GM19328 (cell line): Measurements from ENCODE around the gene LTB4R2.
A peak's percentile ranks its signal among the peaks of the same experiment; 100 is the strongest.

Experiments used
- ATAC-seq: cut with Tn5 transposase; IDR thresholded peaks from one replicate; pipeline ENCODE4 v1.9.1; 2021; ENCODE audit warnings: mild to moderate bottlenecking, moderate library complexity; ENCODE audit not compliant: unreplicated experiment

The LTB4R2 gene

DNA sequence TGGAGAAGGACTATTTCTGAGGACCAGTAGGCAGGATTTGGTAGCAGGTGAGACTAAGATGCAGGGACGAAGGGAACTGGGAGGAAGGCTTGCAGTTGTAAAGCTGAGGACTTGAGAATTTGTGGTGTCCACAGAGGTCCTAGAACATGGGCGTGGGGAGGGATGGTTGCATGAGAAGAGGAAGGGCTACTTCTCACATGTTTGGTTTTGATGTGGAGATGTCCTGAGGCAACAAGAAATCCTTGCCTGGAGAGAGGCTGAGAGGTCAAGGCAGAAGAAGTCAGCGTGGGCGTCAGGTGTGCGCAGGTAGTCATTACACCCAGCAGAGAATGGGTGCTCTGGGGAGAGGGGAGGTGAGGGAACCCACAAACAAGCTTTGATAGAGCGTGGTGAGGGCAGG is 32.9 kb upstream of the LTB4R2 start:
- no peak for ATAC-seq

DNA sequence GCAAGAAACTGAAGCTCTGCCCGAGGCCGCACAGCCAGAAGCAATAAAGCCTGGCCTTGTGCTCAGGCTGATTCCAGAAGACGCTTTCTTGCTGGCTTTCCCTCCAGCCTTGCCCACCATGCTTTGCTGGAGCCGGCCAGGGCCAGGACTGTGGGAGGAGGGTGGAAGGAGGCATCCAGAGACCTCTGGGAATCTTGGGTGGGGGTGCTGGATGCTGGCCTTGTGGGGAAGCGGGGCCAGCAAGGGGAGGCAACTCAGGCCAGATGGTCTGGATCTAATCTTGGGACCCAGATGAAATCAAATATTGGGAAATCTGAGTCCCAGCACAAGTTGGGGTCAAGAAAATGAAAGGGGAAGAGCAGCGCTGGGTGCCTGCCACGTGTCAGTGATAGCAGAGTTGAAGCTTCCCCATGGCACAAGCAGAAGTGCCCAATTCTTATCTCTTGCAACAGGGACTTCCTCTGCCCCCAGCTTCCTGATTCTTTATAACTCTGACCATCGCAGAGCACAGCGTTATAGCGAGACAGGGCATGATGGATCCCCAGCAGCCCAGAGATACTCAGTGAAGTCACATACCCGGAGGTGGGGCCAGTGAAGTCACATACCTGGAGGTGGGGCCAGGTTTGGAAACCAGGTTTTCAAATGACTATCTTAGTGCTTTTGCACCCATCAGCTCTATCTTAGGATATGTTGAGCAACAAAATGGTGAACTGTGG is 32.2 kb upstream of the LTB4R2 start:
- ATAC-seq: no peak

DNA sequence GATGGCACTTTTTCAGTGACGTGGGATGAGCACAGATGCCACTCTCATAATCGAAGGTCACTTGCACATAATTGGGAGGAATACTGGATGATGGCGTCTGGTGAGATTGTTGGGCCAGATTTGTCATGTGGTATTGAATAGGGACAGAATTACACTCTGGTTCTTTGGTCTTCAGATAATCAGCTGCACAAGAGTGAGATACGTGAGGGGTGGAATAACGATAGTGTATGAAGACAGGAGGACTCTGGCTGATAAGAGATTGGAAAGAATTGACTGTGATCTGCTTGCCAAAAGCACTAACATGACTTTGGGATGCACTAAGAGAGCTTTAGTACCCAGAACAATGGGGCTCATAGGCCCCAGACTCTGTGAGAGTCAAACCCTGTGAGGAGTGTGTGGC is 31.5 kb upstream of the LTB4R2 start:
- ATAC-seq: no peak

DNA sequence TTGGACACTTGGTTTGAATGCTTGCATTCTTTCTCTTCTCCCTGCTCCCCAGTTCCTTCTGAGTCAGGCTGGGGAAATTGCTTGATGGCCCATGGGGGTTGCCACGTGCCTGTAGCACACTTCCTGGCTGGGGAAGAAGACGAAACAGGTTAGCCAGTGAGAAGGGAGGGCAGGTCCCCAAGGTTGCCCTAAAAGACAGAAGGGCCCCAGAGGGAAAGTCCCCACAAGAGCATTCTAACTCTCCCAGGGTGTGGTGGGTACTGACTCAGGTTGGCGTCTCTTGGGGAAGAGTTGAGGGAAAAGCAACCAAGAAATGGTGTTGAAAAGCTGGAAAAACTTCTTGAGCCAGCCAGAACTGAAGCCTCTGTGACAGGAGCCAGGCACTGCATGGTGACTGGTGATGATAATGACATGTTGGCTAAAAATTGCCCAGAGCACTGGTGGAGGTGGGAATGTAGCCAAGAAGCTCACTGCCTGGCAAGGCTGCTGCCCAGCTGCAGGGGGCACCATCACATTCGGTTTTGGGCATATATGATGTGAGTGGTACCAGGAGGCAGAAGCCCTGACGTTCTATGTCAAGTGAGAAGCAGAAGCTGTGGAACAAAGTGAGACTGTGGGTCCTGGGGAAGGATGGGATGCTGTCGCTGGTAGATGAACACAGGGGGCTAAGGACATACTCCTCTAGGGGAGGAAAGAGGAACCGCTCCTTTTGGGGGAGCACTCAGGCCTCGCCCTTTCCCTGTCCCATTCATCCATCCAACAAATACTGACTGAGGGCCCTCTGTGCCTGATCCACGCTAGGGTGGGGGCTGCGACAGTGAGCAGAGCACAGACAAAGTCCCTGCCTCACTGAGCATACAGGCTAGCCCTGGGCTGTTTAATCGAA is 30.4 kb upstream of the LTB4R2 start:
- peak; percentile 52 for ATAC-seq

DNA sequence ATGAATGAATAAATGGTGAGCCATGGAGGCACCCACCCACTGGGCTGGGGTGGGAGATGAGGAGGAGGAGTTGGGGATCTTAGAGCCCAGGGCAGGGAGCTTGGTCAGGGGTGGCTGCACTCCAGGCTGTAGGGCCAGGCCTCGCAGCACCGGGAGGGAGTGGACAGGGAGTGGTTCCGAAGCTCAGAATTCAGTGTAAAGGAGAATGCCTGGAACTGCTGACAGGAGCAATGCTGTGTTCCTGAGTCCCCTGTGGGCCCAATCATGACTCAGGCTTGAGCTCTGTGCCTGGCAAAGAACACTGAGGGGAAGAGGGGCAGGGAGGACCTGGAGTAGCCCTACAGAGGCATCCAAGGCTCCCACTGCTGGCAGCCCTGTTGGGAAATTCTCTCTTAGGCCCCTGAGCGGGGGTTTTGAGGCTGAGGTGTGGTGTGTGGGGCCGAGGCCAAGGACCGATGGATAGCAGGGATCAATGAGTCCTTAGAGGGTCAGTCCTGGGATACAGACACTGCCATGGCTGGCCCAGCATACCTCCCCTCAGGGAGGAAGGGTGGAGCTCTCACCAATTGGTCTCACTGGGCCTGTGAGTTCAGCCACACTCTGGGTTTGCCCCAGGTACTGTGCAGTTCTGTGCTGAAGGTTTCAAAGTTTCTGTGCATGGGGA is 29.0 kb upstream of the LTB4R2 start:
- no peak for ATAC-seq

DNA sequence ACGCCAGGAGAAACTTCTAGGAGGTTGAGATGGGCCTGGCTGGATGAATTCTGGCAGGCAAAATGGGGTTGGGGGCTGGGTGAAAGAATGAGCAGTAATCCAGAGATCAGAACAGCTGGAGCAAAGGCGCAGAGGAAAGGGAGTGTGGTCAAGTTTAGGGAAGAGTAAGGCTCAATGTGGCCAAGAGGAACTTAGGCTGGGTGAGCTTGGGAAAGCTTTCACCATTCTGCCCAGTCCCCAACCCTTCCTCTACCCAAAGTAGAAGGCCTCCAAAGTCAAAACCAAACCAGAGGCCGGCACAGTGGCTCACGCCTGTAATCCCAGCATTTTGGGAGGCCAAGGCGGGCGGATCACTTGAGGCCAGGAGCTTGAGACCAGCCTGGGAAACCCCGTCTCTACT is 28.3 kb upstream of the LTB4R2 start:
- ATAC-seq: no peak

DNA sequence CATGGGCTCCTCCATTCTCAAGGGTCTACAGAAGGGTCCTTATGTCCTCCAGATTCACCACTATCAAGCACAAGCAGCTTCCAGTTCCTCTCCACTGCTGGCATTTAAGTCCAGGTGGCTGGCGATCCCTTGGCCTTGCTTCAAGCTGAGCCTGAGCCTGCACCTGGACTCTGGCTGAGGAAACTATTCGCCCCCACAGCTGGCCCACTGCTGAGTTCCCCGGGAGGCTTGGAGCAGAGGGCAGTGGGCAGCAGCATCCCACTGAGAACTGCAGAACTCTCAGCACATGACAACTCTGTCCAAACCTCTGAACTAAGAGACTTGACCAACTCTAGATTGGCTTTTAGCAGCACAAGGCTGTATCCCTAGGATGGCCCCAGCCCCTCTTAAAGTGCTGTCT is 27.2 kb upstream of the LTB4R2 start:
- ATAC-seq: no peak

DNA sequence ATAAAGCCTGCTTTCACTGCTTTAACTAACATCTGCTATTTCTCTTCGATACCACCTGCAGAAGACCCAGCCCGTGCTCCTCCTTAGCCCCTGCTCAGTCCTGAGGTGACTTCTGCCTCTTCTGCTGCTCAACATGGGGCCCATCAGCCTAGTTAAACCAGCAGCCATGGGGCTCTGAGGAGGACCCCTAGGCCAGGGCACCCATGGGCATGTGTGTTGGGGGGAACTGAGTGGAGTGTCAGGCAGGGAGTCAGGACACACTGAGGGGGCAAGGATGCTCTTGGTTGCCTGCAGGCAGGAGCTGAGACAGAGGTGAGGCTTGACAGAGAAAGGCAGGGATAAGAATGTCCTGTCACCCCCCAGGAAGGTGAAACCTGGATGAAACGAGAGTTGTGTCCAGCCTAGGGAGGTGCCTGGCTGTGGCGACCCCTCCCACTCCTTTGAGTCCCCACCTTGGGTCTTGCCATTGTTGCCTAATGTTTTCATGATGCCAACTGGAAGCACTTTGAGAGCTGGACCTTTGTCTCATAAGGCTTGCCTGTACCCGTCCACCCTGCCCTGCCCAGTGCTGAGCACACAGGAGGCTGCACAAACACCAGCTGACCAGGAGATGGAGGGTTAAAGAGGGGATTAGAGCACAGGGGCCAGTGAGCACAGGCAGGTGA is 26.0 kb upstream of the LTB4R2 start:
- no peak for ATAC-seq

DNA sequence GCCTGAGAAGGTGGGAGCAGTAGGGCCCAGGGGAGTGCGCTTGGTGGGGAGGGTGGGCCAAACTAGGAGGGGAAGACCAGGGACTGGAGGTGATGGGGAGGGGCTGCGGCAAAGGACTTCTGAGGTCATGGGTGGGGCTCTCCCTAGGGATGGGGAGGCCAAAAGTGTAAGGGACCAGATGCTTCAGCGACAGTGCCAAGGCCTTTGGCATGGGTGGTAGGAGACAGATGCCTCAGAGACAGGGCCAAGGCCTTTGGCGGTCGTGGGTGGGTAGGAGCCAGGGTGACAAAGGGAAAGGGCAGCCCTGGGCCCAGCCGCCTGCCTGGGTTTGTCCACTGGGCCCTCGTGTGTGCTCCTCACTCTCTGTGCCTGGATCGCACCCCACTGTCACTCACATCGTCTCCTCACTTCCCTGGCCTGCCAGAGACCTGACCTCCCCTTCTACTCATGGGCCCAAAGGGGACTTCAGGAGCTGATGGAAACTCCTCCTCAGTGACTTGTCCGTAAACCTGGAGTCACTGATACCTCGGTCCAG is 25.4 kb upstream of the LTB4R2 start:
- ATAC-seq: no peak

DNA sequence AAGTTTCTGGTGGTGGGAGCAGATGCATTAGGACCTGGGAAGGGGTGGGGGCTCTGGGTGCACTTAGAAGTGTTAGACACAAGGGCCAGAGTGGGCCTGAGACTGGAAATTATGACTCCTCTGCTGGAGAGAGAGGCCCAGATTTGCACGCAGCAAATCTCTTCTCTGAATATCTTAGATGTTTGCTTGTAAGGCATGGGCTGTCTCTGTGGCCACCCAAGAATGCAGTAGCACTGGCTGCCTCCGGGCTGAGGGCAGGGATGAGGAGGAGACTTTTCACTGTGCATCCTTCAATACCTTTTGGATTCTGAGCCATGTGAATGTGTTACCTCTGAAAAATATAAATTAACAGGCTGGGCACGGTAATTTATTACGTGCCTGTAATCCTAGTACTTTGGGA is 24.6 kb upstream of the LTB4R2 start:
- no peak for ATAC-seq

DNA sequence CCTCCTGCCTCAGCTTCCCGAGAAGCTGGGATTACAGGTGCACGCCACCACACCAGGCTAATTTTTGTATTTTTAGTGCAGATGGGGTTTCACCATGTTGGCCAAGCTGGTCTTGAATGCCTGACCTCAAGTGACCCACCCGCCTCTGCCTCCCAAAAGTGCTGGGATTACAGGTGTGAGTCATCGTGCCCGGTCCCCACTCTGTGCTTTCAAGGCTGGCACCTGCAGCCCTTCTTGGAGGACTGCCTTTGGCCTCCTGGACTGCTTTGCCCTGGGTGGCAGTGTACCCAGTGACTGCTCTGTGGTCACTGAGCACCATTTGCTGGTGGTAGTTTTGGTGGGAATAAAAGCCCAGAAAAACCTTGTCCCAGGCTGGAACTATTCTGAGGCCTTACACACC is 22.9 kb upstream of the LTB4R2 start:
- no peak for ATAC-seq

DNA sequence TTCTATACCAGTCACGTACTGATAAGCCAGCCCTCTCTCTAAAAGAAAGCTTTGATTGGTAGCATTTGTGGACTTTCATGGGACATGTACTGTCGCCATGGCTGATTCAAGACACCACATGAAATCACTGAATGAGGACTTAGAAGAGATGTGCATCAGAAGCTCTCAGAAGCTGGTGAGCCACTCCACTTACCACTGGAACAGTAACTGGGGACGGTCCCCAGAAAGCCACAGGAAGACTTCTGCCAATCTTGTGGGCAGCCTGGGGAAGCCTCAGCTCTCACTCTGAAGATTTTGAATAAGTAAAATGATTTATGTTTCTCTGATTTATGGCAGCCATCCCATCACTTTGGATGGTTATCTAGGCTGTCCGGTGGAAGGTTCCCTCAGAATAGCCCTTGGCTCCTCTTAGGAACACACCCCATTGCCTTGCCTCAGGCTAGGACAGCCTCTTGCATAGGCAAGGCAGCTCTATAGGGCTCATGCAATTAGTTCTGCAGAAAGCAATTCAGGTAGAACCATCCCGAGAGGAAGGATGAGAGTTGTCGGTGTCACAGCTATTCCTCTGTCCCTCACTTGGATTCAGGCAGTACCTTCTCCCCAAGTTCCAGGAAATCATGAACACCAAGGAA is 20.2 kb upstream of the LTB4R2 start:
- peak; percentile 57 for ATAC-seq

DNA sequence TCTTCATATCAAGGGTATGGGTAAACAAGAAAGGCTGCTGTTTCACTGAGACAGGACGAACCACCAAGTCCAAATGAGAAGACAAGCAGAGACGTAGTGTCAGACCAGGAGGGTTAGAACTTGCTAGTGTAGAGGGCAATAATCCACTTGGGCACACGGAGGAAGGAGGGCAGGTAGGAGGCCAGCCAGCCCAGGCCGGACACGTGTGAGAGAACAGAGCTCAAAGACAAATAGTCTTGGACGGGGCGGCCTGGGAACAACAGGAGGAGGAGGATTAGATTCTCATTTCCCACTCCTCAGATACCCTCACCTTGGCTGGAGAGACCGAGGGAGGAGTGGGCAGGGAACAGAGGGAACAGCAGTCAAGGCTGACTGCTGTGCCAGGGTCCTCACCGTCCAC is 19.2 kb upstream of the LTB4R2 start:
- no peak for ATAC-seq

DNA sequence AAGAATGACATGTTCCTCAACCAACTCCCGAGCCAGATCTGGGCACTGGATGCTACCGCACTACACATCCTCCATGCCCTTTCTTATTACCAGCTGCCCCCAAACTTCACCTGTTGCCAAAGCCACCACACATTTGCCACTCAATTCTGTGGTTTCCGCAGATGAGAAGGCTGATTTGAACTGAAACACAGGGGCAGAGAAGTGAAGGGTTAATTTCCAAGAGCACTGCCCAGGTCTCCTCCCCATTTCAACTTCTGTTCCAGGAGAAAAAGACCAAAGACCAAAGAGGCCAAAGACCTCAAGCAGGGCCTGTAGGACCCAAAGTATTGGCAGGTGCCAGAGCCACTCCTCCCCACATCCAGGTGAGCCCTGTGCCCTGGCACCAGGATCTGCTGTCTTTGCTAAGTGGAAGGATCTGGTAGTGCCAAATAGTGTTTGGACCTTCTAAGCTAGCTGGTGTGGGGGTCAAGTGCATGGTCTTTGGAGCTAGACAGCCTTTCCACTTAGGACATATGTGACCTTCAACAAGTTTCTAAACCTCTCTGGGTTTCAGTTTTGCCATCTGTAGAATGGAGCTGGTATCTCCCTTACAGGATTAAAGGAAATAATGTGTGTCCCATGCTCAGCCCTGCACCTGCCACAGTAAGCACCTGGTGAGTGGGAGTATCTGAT is 18.4 kb upstream of the LTB4R2 start:
- no peak for ATAC-seq

DNA sequence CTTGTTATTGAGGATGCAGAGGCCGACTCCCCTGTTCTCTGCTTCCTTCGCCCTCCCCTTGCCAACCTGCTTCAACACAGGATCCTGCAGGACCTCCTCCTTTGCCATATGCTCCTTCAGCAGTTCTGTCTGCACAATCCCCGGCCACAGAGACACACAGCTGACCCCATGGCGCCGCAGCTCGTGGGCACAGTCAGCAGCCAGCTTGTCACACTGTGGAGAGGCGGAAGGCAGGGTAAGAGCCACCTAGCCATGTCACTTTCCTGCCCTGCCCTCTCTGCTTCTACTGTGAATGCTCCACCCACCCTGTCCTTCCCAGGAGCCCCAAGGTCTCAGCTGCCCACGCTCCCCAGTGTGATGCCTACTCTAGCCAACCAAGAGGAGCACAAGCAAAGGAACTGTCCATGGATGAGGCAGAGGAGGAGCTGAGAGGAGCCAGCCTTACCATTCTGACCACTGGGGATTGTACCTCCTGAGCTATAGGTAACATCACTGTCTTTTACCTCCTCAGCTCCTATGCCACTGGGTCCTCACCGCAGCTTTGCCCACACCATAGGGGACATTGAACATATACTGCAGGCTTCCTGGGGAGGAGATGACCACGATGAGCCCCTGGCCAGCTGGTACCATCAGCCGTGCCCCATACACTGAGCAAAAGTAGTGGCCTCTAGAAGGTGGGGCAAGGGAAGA is 17.7 kb upstream of the LTB4R2 start:
- no peak for ATAC-seq

DNA sequence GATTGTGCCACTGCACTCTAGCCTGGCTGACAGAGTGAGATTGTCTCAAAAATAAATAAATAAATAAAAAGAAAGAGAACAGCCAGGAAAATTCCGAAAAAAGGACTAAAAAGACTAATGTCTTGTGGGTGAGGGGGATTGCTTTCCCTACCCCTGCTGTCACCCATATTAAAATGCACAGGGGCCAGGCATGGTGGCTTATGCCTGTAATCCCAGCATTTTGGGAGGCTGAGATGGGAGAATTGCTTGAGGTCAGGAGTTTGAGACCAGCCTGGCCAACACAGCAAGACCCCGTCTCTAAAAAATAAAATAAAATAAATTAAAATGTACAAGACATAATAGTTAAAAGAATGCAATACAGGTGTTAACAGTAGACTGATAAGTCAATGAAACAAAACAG is 16.4 kb upstream of the LTB4R2 start:
- ATAC-seq: no peak

DNA sequence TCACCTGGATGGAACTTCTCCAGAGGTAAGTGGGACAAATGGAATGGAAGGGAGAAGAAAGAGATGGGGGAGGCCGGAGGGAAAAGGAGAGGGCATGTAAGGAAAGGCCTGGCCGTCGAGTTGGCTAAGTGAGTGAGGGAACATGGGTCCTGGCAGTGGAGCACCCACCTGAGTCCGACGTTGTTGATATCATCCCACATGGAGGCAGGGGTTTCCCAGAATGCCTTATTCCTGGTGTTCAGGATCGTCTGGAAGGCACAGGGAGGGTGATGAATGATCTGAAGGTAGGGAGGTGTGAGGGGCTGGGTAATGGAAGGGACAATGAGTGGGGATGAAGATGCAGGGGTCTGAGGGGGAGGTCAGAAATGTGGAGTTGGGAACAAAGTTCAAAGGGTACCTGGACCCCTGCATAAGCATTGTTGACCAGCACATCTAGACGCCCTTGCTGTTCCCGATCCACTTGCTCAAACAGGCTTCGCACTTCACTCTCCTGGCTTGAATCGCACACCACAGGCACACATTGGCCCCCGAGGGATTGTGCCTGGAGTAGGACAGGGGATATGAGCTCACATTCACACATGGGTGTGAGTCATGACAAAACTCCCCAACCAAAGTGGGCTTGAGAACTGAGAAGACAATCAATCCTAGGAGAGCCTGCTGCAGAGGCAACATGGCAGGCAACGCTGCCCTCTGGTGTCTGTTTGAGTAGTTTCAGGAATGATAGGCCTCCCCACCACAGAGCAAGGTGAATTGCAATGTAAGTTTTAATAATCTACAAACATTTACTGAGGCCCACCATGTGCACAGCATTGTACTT is 13.4 kb upstream of the LTB4R2 start:
- ATAC-seq: peak; percentile 47

DNA sequence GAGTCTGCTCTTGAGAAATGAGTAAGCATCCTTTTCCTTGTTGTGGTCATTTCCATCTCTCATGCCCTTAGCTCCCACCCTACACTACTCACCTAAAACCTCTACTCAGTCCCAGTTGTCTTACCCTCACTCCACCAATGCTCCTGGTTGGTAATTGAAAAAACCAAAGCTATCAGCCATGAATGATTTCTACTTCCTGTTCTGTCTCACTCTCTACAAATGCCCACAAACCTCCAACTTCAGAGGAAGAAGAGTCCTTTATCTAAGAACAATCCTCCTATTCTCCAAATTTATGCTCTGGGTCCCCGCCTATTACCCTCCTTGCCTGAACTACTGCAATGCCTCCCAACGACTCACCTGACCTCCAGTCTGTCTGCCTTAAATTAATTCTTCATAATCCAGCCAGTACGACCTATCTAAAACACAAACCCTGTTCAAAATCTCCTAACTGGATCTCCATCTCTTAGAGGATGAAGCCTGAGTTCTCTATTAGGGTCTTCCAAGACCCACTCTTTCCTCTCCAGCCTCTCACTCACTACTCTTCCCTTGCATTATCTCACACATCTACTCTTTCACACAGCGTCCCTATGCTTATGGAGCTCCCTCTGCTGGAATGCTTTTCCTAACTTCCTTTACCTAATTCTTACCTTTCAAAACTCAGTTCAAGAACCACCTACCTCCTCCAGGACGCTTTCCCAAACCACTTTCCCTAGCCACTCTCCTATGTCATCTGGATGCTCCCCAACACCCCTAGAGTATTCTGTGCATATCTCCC is 12.6 kb upstream of the LTB4R2 start:
- ATAC-seq: peak; percentile 10
